ENCODE results near the gene CCDC30.

DNA sequence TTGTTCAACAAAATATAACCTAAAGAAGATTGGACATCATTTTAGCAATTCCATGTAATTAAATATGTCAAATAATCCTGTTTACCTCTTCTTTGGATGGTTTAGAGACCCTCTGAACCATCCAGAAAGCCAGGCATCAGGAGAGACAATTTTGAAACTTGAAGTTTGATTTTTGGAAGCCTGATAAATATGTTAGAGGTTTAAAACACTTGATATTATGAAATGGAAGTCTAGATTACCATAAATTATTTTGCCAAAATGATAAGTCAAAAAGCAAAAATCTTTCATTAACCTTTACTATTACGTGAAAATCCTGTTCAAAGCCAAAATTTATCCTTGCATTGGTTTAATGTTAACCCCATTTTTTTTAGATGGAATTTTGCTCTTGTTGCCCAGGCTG, 43.5 kb downstream of the CCDC30 start:
- TF ChIP-seq, protein P1, sequence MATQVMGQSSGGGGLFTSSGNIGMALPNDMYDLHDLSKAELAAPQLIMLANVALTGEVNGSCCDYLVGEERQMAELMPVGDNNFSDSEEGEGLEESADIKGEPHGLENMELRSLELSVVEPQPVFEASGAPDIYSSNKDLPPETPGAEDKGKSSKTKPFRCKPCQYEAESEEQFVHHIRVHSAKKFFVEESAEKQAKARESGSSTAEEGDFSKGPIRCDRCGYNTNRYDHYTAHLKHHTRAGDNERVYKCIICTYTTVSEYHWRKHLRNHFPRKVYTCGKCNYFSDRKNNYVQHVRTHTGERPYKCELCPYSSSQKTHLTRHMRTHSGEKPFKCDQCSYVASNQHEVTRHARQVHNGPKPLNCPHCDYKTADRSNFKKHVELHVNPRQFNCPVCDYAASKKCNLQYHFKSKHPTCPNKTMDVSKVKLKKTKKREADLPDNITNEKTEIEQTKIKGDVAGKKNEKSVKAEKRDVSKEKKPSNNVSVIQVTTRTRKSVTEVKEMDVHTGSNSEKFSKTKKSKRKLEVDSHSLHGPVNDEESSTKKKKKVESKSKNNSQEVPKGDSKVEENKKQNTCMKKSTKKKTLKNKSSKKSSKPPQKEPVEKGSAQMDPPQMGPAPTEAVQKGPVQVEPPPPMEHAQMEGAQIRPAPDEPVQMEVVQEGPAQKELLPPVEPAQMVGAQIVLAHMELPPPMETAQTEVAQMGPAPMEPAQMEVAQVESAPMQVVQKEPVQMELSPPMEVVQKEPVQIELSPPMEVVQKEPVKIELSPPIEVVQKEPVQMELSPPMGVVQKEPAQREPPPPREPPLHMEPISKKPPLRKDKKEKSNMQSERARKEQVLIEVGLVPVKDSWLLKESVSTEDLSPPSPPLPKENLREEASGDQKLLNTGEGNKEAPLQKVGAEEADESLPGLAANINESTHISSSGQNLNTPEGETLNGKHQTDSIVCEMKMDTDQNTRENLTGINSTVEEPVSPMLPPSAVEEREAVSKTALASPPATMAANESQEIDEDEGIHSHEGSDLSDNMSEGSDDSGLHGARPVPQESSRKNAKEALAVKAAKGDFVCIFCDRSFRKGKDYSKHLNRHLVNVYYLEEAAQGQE (IDR thresholded peaks at IDR 0.05; ENCODE audit: low read depth), result no peak
- TF ChIP-seq RAD21 (IDR thresholded peaks at IDR 0.05; ENCODE audit: low read depth) (no peak), CEBPB (IDR thresholded peaks at IDR 0.05) (no peak), FOXM1 (IDR thresholded peaks at IDR 0.05; ENCODE audit: borderline replicate concordance, low read depth) (no peak), TCF12 (IDR thresholded peaks at IDR 0.05; ENCODE audit: low read depth) (no peak)

Measured in Ishikawa (cell line).